Activated CD8-positive, alpha-beta memory T cell treated with anti-CD3 and anti-CD28 coated beads, Interleukin-2, amount 10 ng/mL, durations not matched to agents 7 days and 5 days (primary cell): ENCODE measurements around the gene RIOK3. TPM values are rescaled to one million over a fixed set of nuclear protein-coding genes. Genes with fewer than 3 reads are reported as not detected.

Experiments
- ATAC-seq: fragments of 150-1000 bp; cut with Tn5 transposase; one replicate; pipeline ENCODE4 v1.10.0; 2021; ENCODE audit warnings: moderate library complexity
- CTCF ChIA-PET: fragments of 350-600 bp; sonication (Branson Sonifier 250); formaldehyde crosslinking; loops from one replicate; lab custom pipeline; 2021; ENCODE audit warnings: antibody characterized with exemption; lab: Charles Lee
- DNase-seq: peaks from one replicate; pipeline ENCODE4 v3.0.0-alpha.2; 2020
- H3K27ac Mint-ChIP-seq: one replicate; pipeline ENCODE4 v1.8.0; 2021; ENCODE audit warnings: mild to moderate bottlenecking, mixed read lengths
- H3K27me3 Mint-ChIP-seq: one replicate; pipeline ENCODE4 v1.8.0; 2021; ENCODE audit warnings: mixed read lengths
- H3K36me3 Mint-ChIP-seq: one replicate; pipeline ENCODE4 v1.8.0; 2021; ENCODE audit warnings: mild to moderate bottlenecking, mixed read lengths
- H3K4me1 Mint-ChIP-seq: one replicate; pipeline ENCODE4 v1.8.0; 2021; ENCODE audit warnings: mixed read lengths
- H3K4me3 Mint-ChIP-seq: one replicate; pipeline ENCODE4 v1.8.0; 2021; ENCODE audit warnings: mild to moderate bottlenecking, moderate library complexity, mixed read lengths
- H3K9me3 Mint-ChIP-seq: one replicate; pipeline ENCODE4 v1.8.0; 2022; ENCODE audit warnings: low read depth, mixed read lengths
- total RNA-seq, 2 experiments: library from RNA; stranded (reverse); gene quantifications; one replicate each; pipeline ENCODE4 v1.2.3, GENCODE V29; 2021

Gene RIOK3
- total RNA-seq, 2 experiments from 2014 or later = 47.9 to 63.4 TPM

DNA sequence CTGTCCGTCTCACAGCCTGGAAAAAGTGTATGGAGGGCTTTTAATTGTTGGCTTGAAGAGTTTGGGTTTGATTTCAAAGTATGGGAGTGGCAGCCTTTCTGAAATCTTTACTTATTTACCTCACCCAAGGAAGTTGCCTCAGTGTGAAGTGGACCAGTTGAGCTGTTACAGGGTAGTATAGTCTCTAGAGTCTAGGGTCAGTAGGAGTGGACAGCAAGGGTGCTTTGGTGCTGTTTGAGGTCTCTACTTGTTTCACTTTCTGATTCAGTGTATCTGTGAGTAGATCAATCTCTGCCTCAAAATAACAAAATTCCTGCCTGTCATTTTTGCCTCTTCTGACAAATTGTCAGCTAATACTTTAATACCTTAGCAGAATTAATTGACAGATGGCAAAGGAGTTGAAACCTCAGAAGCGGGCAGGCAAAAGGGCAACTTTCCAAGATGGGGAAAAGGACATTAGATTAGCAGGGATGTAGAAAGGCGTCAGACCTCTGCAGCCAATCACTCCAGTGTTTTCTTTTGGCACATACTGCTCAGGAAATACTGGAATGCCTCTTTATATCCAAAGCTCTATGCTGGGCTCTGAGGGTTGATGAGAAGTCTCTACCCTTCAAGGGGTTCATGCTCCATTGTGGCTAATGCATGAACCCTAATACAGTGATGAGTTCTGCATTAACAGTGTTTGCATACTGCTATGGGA lies 5.9 kb downstream of the RIOK3 start:
- DNase-seq = no peak
- H3K9me3 Mint-ChIP-seq = no peaks in the 10 kb centered on the region
- no peak overlapping the region for H3K4me3 Mint-ChIP-seq
- no peaks in the 10 kb centered on the region for H3K27me3 Mint-ChIP-seq
- CTCF ChIA-PET = no interaction called here
- peaks cover 48% of the 10 kb centered on the region for H3K4me1 Mint-ChIP-seq
- peak; percentile 29 for ATAC-seq
- H3K27ac Mint-ChIP-seq = peak overlapping the region; percentile 16
- H3K36me3 Mint-ChIP-seq = peaks cover 37% of the 10 kb centered on the region

DNA sequence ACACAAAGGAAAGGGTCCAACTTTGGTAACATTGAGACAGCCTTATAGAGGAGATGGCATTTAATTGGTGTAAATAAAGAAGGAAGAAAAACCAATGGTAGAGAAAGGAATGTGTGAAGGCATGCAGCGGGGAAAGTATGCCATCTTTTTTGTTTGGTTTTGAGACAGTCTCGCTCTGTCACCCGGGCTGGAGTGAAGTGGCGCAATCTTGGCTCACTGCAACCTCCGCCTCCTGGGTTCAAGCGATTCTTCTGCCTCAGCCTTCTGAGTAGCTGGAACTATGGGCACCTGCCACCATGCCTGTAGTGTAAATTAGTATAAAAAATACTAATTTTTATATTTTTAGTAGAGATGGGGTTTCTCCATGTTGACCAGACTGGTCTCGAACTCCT lies 6.4 kb downstream of the RIOK3 start:
- no peak overlapping the region for H3K27ac Mint-ChIP-seq
- H3K4me3 Mint-ChIP-seq = no peak overlapping the region
- CTCF ChIA-PET = no interaction called here
- peaks cover 39% of the 10 kb centered on the region for H3K36me3 Mint-ChIP-seq
- no peaks in the 10 kb centered on the region for H3K9me3 Mint-ChIP-seq
- no peak for DNase-seq
- ATAC-seq = no peak
- peaks cover 42% of the 10 kb centered on the region for H3K4me1 Mint-ChIP-seq
- no peaks in the 10 kb centered on the region for H3K27me3 Mint-ChIP-seq

DNA sequence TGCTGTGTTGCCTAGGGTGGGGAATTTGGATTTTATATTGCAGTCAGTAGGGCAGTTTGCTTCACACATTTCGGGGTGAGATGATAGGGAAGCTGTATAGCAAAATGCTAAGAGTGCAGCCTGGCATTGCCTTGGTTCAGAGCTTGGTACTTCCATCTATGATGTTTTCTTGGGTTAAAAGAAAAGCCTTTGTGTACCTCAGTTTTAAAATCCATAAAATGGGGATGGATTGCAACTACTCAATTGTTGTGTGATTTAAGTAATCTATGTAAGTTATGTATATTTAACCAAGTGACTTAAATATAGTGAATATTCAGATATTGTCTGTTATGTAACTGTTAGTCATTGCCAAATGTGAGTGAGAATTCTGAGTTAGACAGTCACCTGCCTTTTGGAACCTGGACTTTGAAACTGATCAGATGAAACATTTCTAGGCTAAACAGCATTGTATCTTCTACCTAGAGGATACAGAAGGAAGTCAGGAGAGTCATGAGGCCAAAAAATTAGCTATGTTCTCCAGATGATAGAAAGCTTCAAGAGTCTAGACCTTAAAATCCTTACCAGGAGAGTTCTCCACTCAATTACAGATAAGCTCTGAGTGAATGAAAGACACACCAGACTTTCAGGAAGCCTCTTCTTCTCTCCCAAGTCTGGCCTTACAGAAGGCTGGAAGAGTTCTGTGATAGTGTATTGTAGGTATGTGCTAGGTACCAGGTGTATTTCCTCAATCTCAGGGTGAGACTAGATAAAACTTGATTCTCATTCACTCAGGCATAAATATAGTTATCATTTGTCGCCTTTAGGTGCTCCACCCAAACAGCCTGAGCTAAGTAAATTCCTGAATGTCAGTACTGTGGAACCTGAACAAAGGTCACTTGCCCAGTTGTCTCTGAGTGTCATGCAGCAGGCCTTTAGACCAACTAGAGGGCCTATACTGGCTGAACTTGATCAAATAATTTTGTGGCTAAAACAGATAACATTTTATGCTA lies 7.5 kb downstream of the RIOK3 start:
- H3K36me3 Mint-ChIP-seq = peaks cover 41% of the 10 kb centered on the region

DNA sequence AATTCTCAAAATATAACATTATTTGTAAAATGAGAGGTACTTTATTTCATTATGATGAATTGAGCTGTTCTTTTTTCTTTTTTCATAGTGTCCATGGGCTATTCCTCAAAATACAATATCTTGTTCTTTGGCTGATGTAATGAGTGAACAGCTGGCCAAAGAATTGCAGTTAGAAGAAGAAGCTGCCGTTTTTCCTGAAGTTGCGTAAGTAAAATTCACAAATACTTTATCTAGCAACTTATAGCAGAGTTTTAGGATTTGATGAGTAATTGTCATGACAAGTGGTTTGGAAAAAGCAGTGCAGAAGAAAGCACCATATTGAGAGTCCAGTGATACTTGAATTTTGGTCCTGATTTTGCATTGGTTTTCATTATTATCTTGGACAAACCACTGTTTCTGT lies 9.8 kb downstream of the RIOK3 start:
- no peak overlapping the region for H3K4me3 Mint-ChIP-seq
- CTCF ChIA-PET = interaction anchor here (1.5 kb wide), 1 partner anchor 54 kb away, joined by 5 read pairs; no protein-coding TSS in a partner anchor
- DNase-seq = no peak
- H3K4me1 Mint-ChIP-seq = peaks cover 23% of the 10 kb centered on the region
- no peak for ATAC-seq
- H3K9me3 Mint-ChIP-seq = no peaks in the 10 kb centered on the region
- H3K27me3 Mint-ChIP-seq = no peaks in the 10 kb centered on the region
- no peak overlapping the region for H3K27ac Mint-ChIP-seq
- peaks cover 42% of the 10 kb centered on the region for H3K36me3 Mint-ChIP-seq

More for the DNA sequence above, 7.5 kb downstream of the RIOK3 start:
- Mint-ChIP-seq H3K4me3 (no peak overlapping the region), H3K4me1 (peaks cover 37% of the 10 kb centered on the region), H3K27ac (no peak overlapping the region), H3K27me3 (no peaks in the 10 kb centered on the region), H3K9me3 (no peaks in the 10 kb centered on the region)
- DNase-seq (no peak), ATAC-seq (no peak)
- CTCF ChIA-PET = interaction anchor here (2.5 kb wide), 1 partner anchor 55 kb away, joined by 6 read pairs; no protein-coding TSS in a partner anchor

DNA sequence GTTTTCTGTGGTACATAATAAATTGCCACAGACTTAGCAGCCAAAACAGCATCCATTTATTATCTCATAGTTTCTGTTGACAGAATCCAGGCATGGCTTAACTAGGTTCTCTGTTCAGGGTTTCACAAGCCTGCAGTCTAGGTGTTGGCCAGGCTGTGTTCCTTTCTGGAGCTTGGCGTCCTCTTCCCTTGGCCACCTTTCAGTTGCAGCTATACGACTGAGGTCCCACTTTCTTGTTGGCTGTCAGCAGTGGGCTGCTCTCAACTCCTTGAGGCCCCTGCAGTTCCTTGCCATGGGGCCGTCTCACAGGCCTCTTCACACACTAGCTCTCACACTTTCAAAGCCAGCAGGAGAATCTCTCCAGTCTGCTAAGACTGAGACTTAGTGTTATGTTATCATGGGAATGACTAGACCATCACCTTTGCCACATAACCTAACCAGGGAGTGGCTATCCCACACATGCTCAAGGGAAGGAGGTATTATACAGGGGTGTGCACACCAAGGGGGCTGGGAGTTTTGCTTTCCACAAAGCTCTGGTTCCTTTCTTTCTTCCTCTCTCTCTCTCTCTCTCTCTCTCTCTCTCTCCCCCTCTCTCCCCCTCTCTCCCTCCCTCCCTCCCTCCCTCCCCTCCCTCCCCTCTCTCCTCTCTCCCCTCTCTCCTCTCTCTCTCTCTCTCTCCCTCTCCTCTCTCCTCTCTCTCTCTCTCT lies 15.8 kb downstream of the RIOK3 start:
- Mint-ChIP-seq H3K36me3 (peaks cover 30% of the 10 kb centered on the region), H3K27ac (no peak overlapping the region), H3K4me3 (no peak overlapping the region), H3K27me3 (no peaks in the 10 kb centered on the region), H3K4me1 (no peaks in the 10 kb centered on the region), H3K9me3 (no peaks in the 10 kb centered on the region)
- DNase-seq = no peak
- ATAC-seq = no peak
- CTCF ChIA-PET = interaction anchor here (0.7 to 1.5 kb wide), 2 partner anchors 30 to 55 kb away, joined by 3 read pairs; no protein-coding TSS in a partner anchor

DNA sequence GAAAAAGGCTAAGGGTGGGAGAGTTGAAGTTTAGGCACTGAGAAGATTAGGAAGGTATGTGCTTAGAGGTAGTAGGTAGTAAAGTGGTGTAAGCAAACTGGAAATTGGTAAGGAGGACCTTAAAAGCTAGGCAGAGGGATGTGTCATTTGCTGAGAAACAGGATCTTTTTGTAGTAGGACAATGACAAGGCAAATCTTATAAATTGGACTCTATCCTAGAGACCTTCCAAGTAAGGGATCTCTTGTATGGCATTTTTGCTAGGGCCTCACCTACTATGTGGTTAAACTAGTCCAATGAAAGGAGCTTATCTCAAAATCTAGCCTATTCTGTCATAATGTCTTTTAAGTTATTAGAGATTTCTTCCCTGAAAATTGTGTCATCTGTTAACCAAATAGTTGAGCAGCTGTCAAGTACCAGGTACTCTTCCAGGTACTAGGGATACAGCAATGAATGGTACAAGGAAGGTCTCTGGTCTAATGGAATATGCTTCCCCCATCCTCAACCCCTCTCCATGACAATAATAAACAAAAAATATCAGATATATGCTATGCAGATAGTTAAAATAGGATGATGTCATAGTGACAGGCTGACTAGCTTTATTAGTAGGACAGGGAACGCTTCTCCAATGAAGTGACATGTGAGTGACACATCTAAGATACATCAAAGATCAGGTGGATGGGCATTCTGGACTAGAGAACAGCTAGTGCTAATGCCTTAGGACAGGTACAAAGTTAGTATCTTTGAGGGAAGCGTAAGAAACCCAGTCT lies 17.7 kb downstream of the RIOK3 start:
- H3K27me3 Mint-ChIP-seq = no peaks in the 10 kb centered on the region
- ATAC-seq = no peak
- H3K9me3 Mint-ChIP-seq = no peaks in the 10 kb centered on the region
- H3K27ac Mint-ChIP-seq = no peak overlapping the region
- H3K36me3 Mint-ChIP-seq = peaks cover 31% of the 10 kb centered on the region
- no peak overlapping the region for H3K4me3 Mint-ChIP-seq
- CTCF ChIA-PET = interaction anchor here (1.6 to 3.3 kb wide), 2 partner anchors 27 to 45 kb away, joined by 5 to 14 read pairs; no protein-coding TSS in a partner anchor
- no peak for DNase-seq
- no peaks in the 10 kb centered on the region for H3K4me1 Mint-ChIP-seq

DNA sequence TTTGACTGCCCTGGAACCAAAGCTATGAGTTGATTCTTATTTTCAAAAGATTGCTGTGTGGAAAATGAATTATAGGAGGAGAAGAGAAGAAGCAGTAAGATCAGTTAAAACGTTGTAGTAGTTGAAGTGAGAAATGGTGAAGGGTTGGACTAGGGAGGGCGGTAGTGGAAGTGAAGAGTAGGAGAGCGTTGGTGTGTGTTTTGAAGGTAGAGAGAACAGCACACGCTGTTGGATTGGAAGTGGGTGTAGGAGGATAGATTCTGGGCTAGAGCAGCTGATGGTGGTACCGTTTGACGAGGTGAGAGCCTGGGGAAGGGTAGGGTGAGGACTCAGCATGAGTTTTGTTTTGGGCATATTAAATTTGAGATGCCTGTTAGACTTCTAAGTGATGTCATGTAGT lies 18.4 kb downstream of the RIOK3 start:
- Mint-ChIP-seq H3K9me3 (no peaks in the 10 kb centered on the region), H3K36me3 (peaks cover 31% of the 10 kb centered on the region), H3K4me1 (no peaks in the 10 kb centered on the region), H3K4me3 (no peak overlapping the region), H3K27ac (no peak overlapping the region), H3K27me3 (no peaks in the 10 kb centered on the region)
- DNase-seq (no peak), ATAC-seq (no peak)
- CTCF ChIA-PET = interaction anchor here (1.6 to 3.3 kb wide), 2 partner anchors 26 to 45 kb away, joined by 5 to 14 read pairs; no protein-coding TSS in a partner anchor

DNA sequence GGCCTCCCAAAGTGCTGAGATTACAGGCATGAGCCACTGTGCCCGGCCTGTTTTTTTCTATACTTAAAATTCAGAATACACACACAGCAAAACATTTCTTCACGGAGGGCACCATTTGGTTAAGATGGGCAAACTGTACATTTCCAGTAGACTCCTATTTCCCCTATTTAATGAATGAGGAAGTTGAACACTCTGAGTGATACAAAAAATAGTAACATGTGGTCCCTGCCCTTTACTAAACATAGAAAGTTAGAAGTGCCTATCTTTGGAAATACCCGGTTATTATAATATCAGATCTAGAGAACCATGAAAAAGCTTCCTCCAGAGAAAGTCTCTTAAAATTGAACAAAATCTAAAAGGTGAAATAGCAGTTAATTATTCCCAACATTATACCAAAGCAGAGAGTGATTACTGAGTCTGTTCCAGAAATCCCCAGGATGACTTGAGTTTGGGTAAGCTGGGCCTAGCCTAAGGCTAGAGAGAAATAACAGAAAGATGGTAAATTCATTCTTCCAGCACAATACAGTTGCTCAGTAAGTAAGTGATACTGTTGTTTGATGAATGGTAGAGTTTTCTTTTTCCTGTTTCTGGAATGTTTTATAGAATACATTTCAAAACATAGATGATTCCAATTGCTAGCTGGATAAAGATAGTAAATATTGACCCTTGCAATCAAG lies 26.9 kb downstream of the RIOK3 start:
- Mint-ChIP-seq H3K4me1 (no peaks in the 10 kb centered on the region), H3K9me3 (no peaks in the 10 kb centered on the region), H3K4me3 (no peak overlapping the region), H3K27me3 (no peaks in the 10 kb centered on the region), H3K36me3 (peaks cover 46% of the 10 kb centered on the region), H3K27ac (no peak overlapping the region)
- CTCF ChIA-PET = interaction anchor here (1.5 to 2.2 kb wide), 1 partner anchor 19 kb away, joined by 5 read pairs; no protein-coding TSS in a partner anchor
- ATAC-seq (no peak), DNase-seq (no peak)

DNA sequence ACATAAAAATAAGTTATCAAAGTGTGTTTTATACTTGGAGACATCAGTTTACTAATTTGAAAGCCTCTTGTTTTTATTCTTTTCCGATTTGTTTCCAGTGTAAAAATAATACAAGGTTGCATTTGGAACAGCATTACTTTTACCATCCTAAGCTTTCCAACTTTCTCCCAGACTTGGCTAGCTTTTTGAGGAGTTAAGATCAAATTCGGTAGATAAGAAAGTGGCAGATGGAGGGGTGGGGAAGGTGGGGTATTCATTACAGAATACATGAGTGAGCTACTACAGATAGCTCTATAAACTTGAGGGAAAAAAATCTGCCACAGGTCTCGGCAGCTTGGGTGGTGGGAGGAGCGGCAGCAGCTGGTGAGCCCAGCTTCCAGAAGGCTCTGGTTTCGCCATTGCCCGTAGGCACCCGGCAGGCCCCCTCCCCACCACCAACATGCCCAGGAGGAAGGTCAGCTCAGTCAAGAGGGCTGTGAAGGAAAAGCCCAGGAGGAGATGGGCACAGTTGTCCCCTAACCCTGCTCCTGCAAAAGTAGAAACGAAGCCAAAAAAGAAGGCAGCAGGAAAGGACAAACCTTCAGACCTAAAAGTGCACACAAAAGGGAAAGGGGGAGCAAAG lies 31.6 kb downstream of the RIOK3 start:
- peaks cover 20% of the 10 kb centered on the region for H3K36me3 Mint-ChIP-seq
- H3K27ac Mint-ChIP-seq = no peak overlapping the region
- no peaks in the 10 kb centered on the region for H3K9me3 Mint-ChIP-seq
- H3K27me3 Mint-ChIP-seq = no peaks in the 10 kb centered on the region
- DNase-seq = no peak
- CTCF ChIA-PET = interaction anchor here (0.9 to 1.9 kb wide), 2 partner anchors 14 to 31 kb away, joined by 3 to 5 read pairs; no protein-coding TSS in a partner anchor
- ATAC-seq = no peak
- peaks cover 13% of the 10 kb centered on the region for H3K4me1 Mint-ChIP-seq
- H3K4me3 Mint-ChIP-seq = no peak overlapping the region

DNA sequence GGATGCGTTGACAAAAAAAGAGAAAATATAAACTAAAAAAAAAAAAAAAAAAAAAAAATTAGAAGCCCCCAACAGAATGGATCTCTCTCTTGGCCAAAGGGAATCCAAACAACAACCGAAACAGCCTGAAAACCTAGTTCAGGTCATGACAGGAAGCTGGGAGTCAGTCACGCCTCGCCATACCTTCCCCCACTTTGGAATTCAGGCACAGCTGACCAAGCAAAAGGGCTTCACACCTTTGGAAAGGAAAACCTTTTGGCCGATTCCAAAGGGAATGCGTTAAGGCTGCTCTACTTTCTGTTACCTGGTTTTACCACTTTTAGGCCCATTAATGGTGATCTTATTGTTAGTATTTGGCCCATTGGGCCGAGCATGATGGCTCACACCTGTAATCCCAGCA lies 32.3 kb downstream of the RIOK3 start:
- H3K27ac Mint-ChIP-seq = no peak overlapping the region
- H3K36me3 Mint-ChIP-seq = peaks cover 15% of the 10 kb centered on the region
- DNase-seq (no peak), ATAC-seq (no peak)
- no peak overlapping the region for H3K4me3 Mint-ChIP-seq
- H3K9me3 Mint-ChIP-seq = no peaks in the 10 kb centered on the region
- peaks cover 13% of the 10 kb centered on the region for H3K4me1 Mint-ChIP-seq
- CTCF ChIA-PET = interaction anchor here (1.9 kb wide), 1 partner anchor 13 kb away, joined by 5 read pairs; no protein-coding TSS in a partner anchor
- H3K27me3 Mint-ChIP-seq = no peaks in the 10 kb centered on the region

DNA sequence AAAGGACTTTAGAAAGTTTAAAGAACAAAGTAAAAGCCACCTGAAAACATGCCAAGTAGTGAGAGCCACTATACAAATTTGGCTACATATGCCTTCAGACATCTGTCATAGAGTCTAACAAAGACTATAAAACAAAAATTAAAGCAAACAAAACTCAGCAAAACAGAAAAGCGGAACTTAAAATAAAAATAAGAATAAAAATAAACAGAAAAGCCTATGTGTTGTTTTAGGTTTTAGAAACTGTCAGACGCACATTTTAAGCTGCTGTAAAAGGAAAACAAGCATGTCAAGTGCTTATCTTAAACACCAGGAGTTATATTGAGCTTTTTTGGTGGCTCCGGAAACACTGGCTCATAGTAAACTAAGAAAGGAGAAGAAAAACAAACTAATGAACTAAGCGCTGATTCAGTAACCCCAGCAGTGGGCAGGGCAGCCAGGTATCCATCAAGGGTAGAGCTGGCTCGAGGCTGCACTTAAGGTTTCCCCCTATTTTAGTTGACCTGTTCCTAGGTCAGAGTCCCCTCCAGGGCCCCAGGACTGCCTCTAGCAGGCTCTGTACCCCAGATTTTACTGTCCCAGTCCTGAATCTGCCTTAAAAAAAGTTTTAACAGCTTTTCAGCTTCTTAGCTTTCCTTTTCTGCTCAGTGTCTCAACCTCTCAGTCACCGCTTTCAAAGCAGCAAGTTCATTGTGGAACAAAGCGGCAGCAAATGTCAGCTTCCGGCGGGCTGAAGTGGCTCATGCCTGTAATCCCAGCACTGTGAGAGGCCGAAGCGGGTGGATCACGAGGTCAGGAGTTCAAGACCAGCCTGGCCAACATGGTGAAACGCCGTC lies 34.9 kb downstream of the RIOK3 start:
- Mint-ChIP-seq H3K36me3 (peaks cover 7% of the 10 kb centered on the region), H3K27ac (peak overlapping the region; percentile 76), H3K27me3 (no peaks in the 10 kb centered on the region), H3K4me3 (peak overlapping the region; percentile 28), H3K9me3 (no peaks in the 10 kb centered on the region), H3K4me1 (peaks cover 13% of the 10 kb centered on the region)
- ATAC-seq (peak; percentile 81), DNase-seq (peak; percentile 59)
- CTCF ChIA-PET = interaction anchor here (0.7 to 3.4 kb wide), 5 partner anchors 10 to 100 kb away, joined by 3 to 48 read pairs (median 4); no protein-coding TSS in a partner anchor
